NT2/D1 (cell line): ENCODE measurements around the gene STK11.
A peak's percentile ranks its signal among the peaks of the same experiment; 100 is the strongest.

Source experiments
- DNase-seq: peaks from one replicate; pipeline ENCODE4 v3.0.0-alpha.2; 2011; ENCODE audit warnings: low read depth, low spot score
- H3K27me3 ChIP-seq: 2 replicates; pipeline ENCODE4 v1.6.0; 2011; ENCODE audit warnings: mild to moderate bottlenecking; ENCODE audit not compliant: insufficient read length, insufficient read depth
- H3K36me3 ChIP-seq: 2 replicates; pipeline ENCODE4 v1.6.1; 2011; ENCODE audit warnings: mild to moderate bottlenecking, low read length, mixed read lengths; ENCODE audit not compliant: insufficient read depth, insufficient read length
- H3K4me1 ChIP-seq: 2 replicates; pipeline ENCODE4 v1.5.1; 2011; ENCODE audit not compliant: insufficient read depth, insufficient read length
- H3K4me3 ChIP-seq: 2 replicates; pipeline ENCODE4 v1.5.1; 2011; ENCODE audit warnings: low read depth; ENCODE audit not compliant: insufficient read length
- H3K9ac ChIP-seq: 2 replicates; pipeline ENCODE4 v1.6.0; 2011; ENCODE audit warnings: low read depth; ENCODE audit not compliant: insufficient read length
- H3K9me3 ChIP-seq: 2 replicates; pipeline ENCODE4 v1.5.1; 2011; ENCODE audit warnings: mild to moderate bottlenecking, low read length; ENCODE audit not compliant: insufficient read depth
- SUZ12 ChIP-seq: IDR thresholded peaks from 2 replicates; pipeline ENCODE4 v1.6.1; 2011; ENCODE audit not compliant: insufficient read length, insufficient read depth; ENCODE audit errors: extremely low read depth
- YY1 ChIP-seq: IDR thresholded peaks from 2 replicates; pipeline ENCODE4 v1.6.1; 2011; ENCODE audit not compliant: insufficient read length, insufficient read depth
- ZNF274 ChIP-seq: IDR thresholded peaks from 2 replicates; pipeline ENCODE4 v1.6.1; 2011; ENCODE audit warnings: mild to moderate bottlenecking, low read depth, low read length

STK11 gene

GRCh38 chr19:1210227-1210538 is 4.6 kb downstream of the STK11 start:
- no peak for TF ChIP-seq ZNF274
- no peak for TF ChIP-seq SUZ12
- no peak for TF ChIP-seq YY1
- H3K36me3 ChIP-seq: peaks cover 69% of the 10 kb centered on the region
- no peaks in the 10 kb centered on the region for H3K9me3 ChIP-seq
- H3K4me3 ChIP-seq: no peak overlapping the region
- no peak for DNase-seq
- peaks cover 3% of the 10 kb centered on the region for H3K27me3 ChIP-seq
- H3K9ac ChIP-seq: peak overlapping the region; percentile 57
- peaks cover 41% of the 10 kb centered on the region for H3K4me1 ChIP-seq

- peaks cover 78% of the 10 kb centered on the region for H3K36me3 ChIP-seq
- peaks cover 49% of the 10 kb centered on the region for H3K4me1 ChIP-seq
- no peak overlapping the region for H3K4me3 ChIP-seq
- no peak for TF ChIP-seq SUZ12
- no peak for TF ChIP-seq ZNF274
- no peak for TF ChIP-seq YY1
- DNase-seq: no peak
- H3K27me3 ChIP-seq: no peaks in the 10 kb centered on the region
- H3K9ac ChIP-seq: no peak overlapping the region
- no peaks in the 10 kb centered on the region for H3K9me3 ChIP-seq
These were observed 6.1 kb downstream of the STK11 start for GRCh38 chr19:1211494-1212234.

GRCh38 chr19:1213391-1214286 is 8.1 kb downstream of the STK11 start:
- Histone ChIP-seq H3K4me3 (no peak overlapping the region), H3K27me3 (no peaks in the 10 kb centered on the region), H3K36me3 (peaks cover 79% of the 10 kb centered on the region), H3K9me3 (no peaks in the 10 kb centered on the region), H3K4me1 (peaks cover 52% of the 10 kb centered on the region), H3K9ac (peak overlapping the region; percentile 70)
- no peak for DNase-seq
- no peak for TF ChIP-seq ZNF274
- no peak for TF ChIP-seq SUZ12
- no peak for TF ChIP-seq YY1

- H3K36me3 ChIP-seq: peaks cover 80% of the 10 kb centered on the region
- H3K9ac ChIP-seq: peak overlapping the region; percentile 70
- DNase-seq: no peak
- no peak overlapping the region for H3K4me3 ChIP-seq
- peaks cover 54% of the 10 kb centered on the region for H3K4me1 ChIP-seq
- TF ChIP-seq ZNF274 (no peak), SUZ12 (no peak), YY1 (no peak)
- H3K27me3 ChIP-seq: no peaks in the 10 kb centered on the region
- H3K9me3 ChIP-seq: no peaks in the 10 kb centered on the region
These were observed 8.8 kb downstream of the STK11 start for GRCh38 chr19:1214299-1214861.

- H3K36me3 ChIP-seq: peaks cover 78% of the 10 kb centered on the region
- no peak for DNase-seq
- peaks cover 48% of the 10 kb centered on the region for H3K4me1 ChIP-seq
- TF ChIP-seq ZNF274: no peak
- no peak for TF ChIP-seq SUZ12
- no peak for TF ChIP-seq YY1
- H3K4me3 ChIP-seq: no peak overlapping the region
- H3K9ac ChIP-seq: peak overlapping the region; percentile 74
- H3K27me3 ChIP-seq: no peaks in the 10 kb centered on the region
- H3K9me3 ChIP-seq: no peaks in the 10 kb centered on the region
These were observed 9.5 kb downstream of the STK11 start for GRCh38 chr19:1214862-1215731.

- Histone ChIP-seq H3K27me3 (no peaks in the 10 kb centered on the region), H3K4me3 (no peak overlapping the region), H3K4me1 (peaks cover 49% of the 10 kb centered on the region), H3K9ac (no peak overlapping the region), H3K9me3 (no peaks in the 10 kb centered on the region), H3K36me3 (peaks cover 79% of the 10 kb centered on the region)
- DNase-seq: no peak
- TF ChIP-seq YY1: no peak
- no peak for TF ChIP-seq ZNF274
- no peak for TF ChIP-seq SUZ12
These were observed 11.2 kb downstream of the STK11 start for GRCh38 chr19:1216756-1217155.
